Measurements from ENCODE around the gene SNX18. TPM values are rescaled to one million over a fixed set of nuclear protein-coding genes. Genes with fewer than 3 reads are reported as not detected.

Gene SNX18
- total RNA-seq, 1 donor from 2014 or later, result 17.9 TPM

- Histone ChIP-seq H3K9ac (no peak overlapping the region), H3K27me3 (no peaks in the 10 kb centered on the region), H3K79me2 (ENCODE audit: low read depth) (no peaks in the 10 kb centered on the region), H3K27ac (no peak overlapping the region), H3F3A (ENCODE audit: low read depth) (no peaks in the 10 kb centered on the region), H3K9me3 (ENCODE audit: low read depth) (no peaks in the 10 kb centered on the region), H3K36me3 (no peaks in the 10 kb centered on the region), H2AFZ (replicated peaks) (no peak overlapping the region), H3K4me2 (no peak overlapping the region), H4K20me1 (ENCODE audit: low read depth) (no peaks in the 10 kb centered on the region), H3K4me3 (no peak overlapping the region), H3K4me1 (no peaks in the 10 kb centered on the region)
- DNase-seq (ENCODE audit: low spot score), result no peak
- Mint-ChIP-seq H3K4me3 (no peak overlapping the region), H3K27me3 (ENCODE audit: insufficient read depth, low read depth) (peaks cover 5% of the 10 kb centered on the region), H3K4me1 (no peaks in the 10 kb centered on the region), H3K27ac (no peak overlapping the region), H3K9me3 (no peaks in the 10 kb centered on the region), H3K36me3 (no peaks in the 10 kb centered on the region)
- no peak for TF ChIP-seq CTCF (IDR thresholded peaks at IDR 0.05)
- TF ChIP-seq EZH2phosphoT487 (IDR thresholded peaks at IDR 0.05), result no peak
- TF ChIP-seq EZH2 (IDR thresholded peaks at IDR 0.05), result no peak
Measured at GRCh38 chr5:54570916-54571315, 53.4 kb downstream of the SNX18 start.

- no peaks in the 10 kb centered on the region for H3K9me3 ChIP-seq (ENCODE audit: low read depth)
- no peaks in the 10 kb centered on the region for H3K36me3 ChIP-seq
- no peaks in the 10 kb centered on the region for H3K4me1 ChIP-seq
- no peaks in the 10 kb centered on the region for H3K27me3 ChIP-seq
- H3K79me2 ChIP-seq (ENCODE audit: low read depth), result no peaks in the 10 kb centered on the region
- H3K27ac ChIP-seq, result no peak overlapping the region
- H4K20me1 ChIP-seq (ENCODE audit: low read depth), result no peaks in the 10 kb centered on the region
- H3K27ac Mint-ChIP-seq, result no peak overlapping the region
- no peak overlapping the region for H3K9ac ChIP-seq
- no peaks in the 10 kb centered on the region for H3F3A ChIP-seq (ENCODE audit: low read depth)
- H3K27me3 Mint-ChIP-seq (ENCODE audit: insufficient read depth, low read depth), result peaks cover 5% of the 10 kb centered on the region
- H3K4me3 Mint-ChIP-seq, result no peak overlapping the region
- H3K36me3 Mint-ChIP-seq, result no peaks in the 10 kb centered on the region
- DNase-seq (ENCODE audit: low spot score), result no peak
- TF ChIP-seq EZH2 (IDR thresholded peaks at IDR 0.05), result no peak
- no peak for TF ChIP-seq EZH2phosphoT487 (IDR thresholded peaks at IDR 0.05)
- no peak for TF ChIP-seq CTCF (IDR thresholded peaks at IDR 0.05)
- H3K4me2 ChIP-seq, result no peak overlapping the region
- H3K9me3 Mint-ChIP-seq, result no peaks in the 10 kb centered on the region
- H3K4me3 ChIP-seq, result no peak overlapping the region
- H3K4me1 Mint-ChIP-seq, result no peaks in the 10 kb centered on the region
- no peak overlapping the region for H2AFZ ChIP-seq (replicated peaks)
Measured at GRCh38 chr5:54571462-54571861, 53.9 kb downstream of the SNX18 start.

GRCh38 chr5:54573812-54574489 is 56.4 kb downstream of the SNX18 start:
- H3K9me3 ChIP-seq (ENCODE audit: low read depth), result no peaks in the 10 kb centered on the region
- H3K36me3 ChIP-seq, result no peaks in the 10 kb centered on the region
- Mint-ChIP-seq H3K27ac (peak overlapping the region; percentile 18), H3K36me3 (no peaks in the 10 kb centered on the region), H3K4me1 (peaks cover 3% of the 10 kb centered on the region), H3K27me3 (ENCODE audit: insufficient read depth, low read depth) (peaks cover 2% of the 10 kb centered on the region), H3K4me3 (no peak overlapping the region), H3K9me3 (no peaks in the 10 kb centered on the region)
- H3K4me2 ChIP-seq, result no peak overlapping the region
- H3K79me2 ChIP-seq (ENCODE audit: low read depth), result no peaks in the 10 kb centered on the region
- TF ChIP-seq EZH2 (IDR thresholded peaks at IDR 0.05) (no peak), EZH2phosphoT487 (IDR thresholded peaks at IDR 0.05) (no peak), CTCF (IDR thresholded peaks at IDR 0.05) (no peak)
- H2AFZ ChIP-seq (replicated peaks), result no peak overlapping the region
- DNase-seq (ENCODE audit: low spot score), result no peak
- peaks cover 8% of the 10 kb centered on the region for H3K4me1 ChIP-seq
- no peaks in the 10 kb centered on the region for H3F3A ChIP-seq (ENCODE audit: low read depth)
- no peaks in the 10 kb centered on the region for H4K20me1 ChIP-seq (ENCODE audit: low read depth)
- no peaks in the 10 kb centered on the region for H3K27me3 ChIP-seq
- no peak overlapping the region for H3K4me3 ChIP-seq
- no peak overlapping the region for H3K27ac ChIP-seq
- H3K9ac ChIP-seq, result no peak overlapping the region
